NCI-H2029 (cell line): ENCODE results near the gene PLXDC1.
"Not testable (repeated sequence)": the region's sequence is repeated elsewhere in the genome, so short reads cannot be mapped to it uniquely, and the experiment has no call there.

Source experiments
- DNase-seq: peaks from one replicate; lab custom pipeline; 2025; lab: John Stamatoyannopoulos, UW

Gene PLXDC1

DNA sequence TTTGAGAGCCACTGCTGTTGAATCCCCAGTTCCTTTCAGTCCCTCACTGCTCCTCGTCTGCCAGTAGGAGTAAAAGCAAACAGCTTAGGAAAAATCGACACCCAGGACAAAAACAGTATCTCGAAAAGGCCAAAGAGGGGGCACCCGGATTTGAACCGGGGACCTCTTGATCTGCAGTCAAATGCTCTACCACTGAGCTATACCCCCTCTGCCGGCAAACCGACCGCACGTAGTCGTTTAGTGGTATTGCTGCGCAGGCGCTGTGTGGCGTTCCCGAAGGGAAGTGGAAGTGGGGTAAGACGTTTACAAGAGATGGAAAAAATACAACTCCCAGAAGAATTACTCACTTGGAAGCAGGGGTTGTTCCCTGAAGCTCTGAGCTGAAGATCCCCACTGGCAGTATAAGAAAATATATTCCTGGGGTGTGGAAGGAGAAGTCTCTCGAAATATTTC lies 2.2 kb upstream of the PLXDC1 start:
- DNase-seq: peak; percentile 56

DNA sequence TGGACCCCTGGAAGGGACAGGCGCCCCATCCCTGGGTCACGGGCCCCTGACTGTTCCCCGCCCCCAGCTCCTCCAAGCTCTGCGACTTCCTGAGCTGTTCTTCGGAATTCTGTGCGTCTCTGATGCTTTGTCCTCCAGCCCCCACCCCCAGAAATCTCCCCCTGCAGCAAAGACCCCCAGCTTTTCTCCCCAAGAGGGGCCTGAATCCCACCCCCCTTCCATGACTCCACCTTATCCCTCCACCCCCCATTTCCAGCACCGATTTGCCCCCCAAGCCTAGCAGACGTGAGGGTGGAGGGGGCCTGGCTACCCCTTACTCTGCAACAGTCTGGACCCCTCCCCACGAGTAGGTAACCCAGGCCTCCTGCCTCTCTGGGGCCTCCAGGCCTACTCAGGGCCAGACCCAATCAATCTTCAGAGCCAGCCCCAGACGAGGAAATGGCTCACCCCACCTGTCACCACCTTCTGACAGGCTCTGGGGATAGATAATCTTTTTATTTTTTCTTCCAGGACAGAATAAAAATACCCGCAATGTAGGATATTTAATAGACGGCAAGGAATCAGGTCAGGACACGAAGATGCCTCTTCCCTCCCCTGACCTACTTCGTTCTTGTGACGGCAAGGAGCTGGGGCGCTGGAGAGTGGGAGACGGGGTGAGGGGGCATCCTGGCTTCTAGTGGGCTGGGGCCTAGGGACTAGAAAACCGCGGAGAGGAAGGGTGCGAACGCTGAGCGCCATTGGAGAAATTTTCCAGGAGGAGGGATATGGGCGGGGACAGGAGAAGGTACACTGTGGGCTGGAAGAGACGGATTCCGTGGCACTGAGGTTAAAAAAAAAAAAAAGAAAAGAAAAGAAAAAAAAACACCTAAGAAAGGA lies 744 bp upstream of the PLXDC1 start:
- DNase-seq: no peak

- no peak for DNase-seq
Observed at GRCh38 chr17:39150795-39151149, 665 bp downstream of the PLXDC1 start.

DNA sequence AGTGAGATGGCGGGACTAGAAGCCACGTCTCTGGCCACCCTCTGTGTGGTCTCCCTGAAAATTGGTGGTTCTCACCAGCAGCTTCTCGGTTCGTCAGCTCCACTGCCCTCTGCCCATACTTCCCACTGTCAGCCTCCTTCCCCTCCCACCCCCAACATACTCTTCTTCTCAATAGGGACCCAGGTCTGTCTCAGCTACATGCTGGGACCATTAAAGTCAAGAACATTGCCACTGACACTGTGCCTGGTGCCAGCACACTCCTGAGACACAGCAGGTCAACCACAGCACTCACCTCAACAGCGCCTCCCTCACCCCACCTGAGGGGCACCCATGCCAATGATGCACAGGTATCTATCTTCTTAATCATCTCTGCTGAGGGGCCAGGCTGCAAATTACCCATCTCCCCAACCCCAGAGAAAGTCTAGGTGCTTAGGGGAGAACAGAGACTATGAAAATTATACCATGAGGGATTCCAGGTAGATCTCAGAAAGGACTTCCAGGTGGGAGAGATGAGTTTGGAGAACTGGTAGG lies 1.3 kb downstream of the PLXDC1 start:
- no peak for DNase-seq

DNA sequence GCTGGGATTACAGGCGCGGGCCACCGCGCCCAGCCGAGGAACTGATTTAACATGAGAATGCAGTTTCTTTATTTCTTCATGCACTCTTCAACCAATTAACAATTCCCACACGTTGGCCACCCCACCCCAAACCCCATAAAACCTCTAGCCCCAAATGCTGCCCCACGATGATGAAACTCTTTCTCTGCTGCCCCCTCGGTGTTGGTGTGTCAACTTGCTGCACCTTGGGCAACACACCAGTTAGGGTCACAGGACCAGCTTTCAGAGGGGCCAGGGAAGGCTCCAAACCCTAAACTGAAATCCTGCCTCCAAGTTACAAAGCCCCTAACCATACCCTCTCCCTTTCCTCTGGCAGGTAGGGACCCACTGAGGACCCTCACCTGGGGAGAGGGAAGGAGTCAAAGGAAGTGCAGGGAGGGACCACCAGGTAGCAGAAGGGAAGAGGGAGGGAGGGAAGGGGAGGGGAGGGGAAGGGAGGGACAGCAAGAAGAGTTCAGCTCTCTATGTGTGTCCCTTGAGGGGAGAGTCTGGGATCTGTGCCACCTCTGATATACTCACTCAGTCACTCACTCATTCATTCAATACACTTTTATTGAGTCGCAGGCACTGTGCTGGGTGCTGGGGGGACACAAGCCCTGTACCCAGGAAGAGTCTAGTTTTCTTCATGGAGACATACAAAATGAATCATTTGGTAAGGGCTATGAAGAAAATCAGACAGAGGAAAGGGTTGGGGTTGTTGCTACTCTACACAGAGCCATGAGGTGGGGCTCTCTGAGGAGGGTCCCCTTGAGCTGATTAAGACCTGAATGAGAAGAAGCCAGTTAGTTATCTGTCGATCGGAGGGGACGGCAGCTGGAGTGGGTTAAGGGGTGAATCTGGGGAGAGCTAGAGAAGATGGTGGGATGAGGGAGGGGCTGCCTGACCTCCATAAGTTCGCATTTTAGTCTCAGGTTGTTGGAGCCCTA lies 3.9 kb downstream of the PLXDC1 start:
- DNase-seq: no peak

DNA sequence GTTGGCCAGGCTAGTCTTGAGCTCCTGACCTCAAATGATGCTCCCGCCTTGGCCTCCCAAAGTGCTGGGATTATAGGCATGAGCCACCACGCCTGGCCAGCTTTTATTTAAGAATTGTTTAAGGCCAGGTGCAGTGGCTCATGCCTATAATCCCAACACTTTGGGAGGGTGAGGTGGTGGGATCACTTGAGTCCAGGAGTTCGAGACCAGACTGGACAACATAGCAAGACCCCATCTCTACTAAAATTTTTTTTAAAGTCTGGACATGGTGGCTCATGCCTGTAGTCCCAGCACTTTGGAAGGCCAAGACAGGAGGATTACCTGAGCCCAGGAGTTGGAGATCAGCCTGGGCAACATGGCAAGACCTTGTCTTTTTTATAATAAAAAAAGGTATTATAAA lies 5.2 kb downstream of the PLXDC1 start:
- no peak for DNase-seq

GRCh38 chr17:39145143-39145542 lies 6.3 kb downstream of the PLXDC1 start:
- no peak for DNase-seq

DNA sequence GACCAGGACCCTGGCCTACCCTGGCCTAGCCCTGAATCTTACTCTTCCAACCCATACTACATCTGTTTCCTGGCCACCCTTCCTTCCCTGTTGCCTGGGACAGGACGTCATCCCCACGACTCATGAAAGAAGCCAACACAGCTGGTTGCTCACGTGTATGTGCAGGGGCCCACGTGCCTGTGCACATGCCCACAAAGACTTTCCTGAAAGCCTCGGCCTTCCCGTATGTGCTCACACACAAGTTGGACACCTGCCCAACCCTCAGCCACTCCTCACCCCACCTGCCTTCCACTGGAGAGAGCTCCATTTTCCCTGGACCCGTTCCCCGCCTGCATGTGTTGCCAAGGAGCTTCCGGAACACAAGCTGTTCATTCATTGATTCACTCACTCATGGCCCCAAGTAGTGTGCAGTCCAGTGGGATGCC lies 7.0 kb downstream of the PLXDC1 start:
- peak; percentile 97 for DNase-seq

DNA sequence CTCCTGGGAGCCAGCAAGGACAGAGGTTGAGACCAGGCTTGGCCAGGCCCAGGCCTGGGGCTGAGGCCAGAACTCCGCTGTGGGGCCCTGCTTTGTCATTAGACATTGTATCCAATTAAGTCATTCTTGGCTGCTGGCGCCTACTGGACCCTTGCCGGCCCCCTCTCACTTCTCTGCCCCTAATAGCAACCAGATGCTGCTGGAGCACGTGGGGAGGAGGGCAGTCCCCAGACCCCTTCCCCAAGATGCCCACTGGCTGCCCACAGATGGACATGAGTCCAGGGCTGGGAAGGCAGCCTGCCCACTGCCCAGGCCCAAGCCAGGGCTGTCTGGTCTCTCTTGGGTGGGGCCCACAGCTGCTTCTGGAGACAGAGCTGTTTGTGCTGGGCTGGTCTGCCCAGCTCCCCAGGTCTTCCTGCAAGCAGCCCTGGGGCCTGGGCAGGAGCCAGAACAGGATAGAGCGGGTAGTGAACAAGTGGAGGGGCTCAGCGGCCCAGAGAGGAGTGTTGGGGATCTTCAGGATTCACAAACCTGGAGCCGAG lies 7.8 kb downstream of the PLXDC1 start:
- DNase-seq: no peak

- no peak for DNase-seq
Observed at GRCh38 chr17:39141915-39142664, 9.3 kb downstream of the PLXDC1 start.

- DNase-seq: no peak
Observed at GRCh38 chr17:39141294-39141693, 10.1 kb downstream of the PLXDC1 start.

DNA sequence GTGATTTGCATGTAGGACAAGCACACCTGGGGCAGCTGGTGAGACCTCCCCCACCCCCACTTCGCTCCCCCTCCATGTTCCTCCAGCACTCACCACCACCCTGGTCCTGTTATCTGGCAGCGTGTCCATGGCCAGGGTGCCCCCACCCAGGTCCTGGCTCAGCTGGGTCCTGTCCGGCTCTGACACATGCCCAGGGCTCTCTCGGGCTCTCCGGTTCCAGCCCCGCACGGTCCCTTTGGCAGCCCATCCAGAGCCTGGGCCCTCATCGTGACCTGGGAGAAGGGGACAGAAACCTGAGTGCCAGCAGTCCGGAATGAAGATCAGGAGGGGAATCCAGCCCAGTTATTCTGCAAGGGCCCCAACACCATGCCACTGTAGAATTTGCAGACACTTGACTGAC lies 11.9 kb downstream of the PLXDC1 start:
- no peak for DNase-seq

GRCh38 chr17:39139161-39139511 lies 12.3 kb downstream of the PLXDC1 start:
- DNase-seq: no peak

GRCh38 chr17:39138431-39139160 lies 12.8 kb downstream of the PLXDC1 start:
- DNase-seq: no peak

GRCh38 chr17:39134878-39135277 lies 16.6 kb downstream of the PLXDC1 start:
- DNase-seq: no peak

- no peak for DNase-seq
Observed at GRCh38 chr17:39132192-39132610, 19.2 kb downstream of the PLXDC1 start.

DNA sequence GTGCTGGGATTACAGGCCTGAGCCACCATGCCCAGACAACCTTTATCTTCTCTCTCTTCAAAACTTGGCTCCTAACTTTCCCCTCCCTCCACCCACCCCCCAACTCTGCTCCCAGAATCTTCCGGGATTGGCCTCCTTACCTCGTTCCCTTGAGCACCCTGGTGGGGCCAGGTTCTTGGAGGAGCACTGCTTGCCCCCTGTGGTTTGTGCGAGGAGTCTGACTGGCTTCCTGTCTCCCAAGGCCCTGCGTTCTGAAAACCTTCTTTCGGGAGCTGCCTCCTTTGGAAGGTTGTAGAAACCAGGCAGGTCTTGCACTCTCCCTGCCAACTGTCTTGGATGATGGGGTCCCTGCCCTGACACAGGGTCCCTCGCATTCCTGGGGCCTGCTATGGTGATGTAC lies 19.8 kb downstream of the PLXDC1 start:
- DNase-seq: no peak

GRCh38 chr17:39130205-39130604 lies 21.2 kb downstream of the PLXDC1 start:
- no peak for DNase-seq

DNA sequence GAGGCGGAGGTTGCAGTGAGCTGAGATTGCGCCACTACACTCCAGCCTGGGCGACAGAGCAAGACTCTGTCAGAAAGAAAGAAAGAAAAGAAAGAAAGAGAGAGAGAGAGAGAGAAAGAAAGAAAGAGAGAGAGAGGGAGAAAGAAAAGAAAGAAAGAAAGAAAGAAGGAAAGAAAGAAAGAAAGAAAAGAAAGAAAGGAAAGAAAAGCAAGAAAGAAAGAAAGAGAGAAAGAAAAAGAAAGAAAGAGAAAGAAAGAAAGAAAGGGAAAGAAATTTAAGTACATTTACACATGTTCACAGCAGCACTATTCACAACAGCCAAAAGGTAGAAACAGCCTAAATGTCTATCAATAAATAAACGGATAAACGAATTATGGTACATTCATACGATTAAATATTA lies 21.9 kb downstream of the PLXDC1 start:
- DNase-seq: not testable (repeated sequence)

- DNase-seq: no peak
Observed at GRCh38 chr17:39126436-39126835, 25.0 kb downstream of the PLXDC1 start.
